Measurements from ENCODE around the gene ITIH2.
"Not testable (repeated sequence)": the region's sequence is repeated elsewhere in the genome, so short reads cannot be mapped to it uniquely, and the experiment has no call there.

Gene ITIH2

GRCh38 chr10:7693194-7693593, 9.9 kb upstream of the ITIH2 start:
- not testable (repeated sequence) for DNase-seq (ENCODE audit: low read depth in 2 of 2)

- no peak for DNase-seq (ENCODE audit: low read depth in 2 of 2)
These were observed 6.6 kb upstream of the ITIH2 start for GRCh38 chr10:7696545-7696944.

GRCh38 chr10:7697426-7697825, 5.7 kb upstream of the ITIH2 start:
- no peak for DNase-seq (ENCODE audit: low read depth in 2 of 2)

- no peak for DNase-seq (ENCODE audit: low read depth in 2 of 2)
These were observed 2.5 kb upstream of the ITIH2 start for GRCh38 chr10:7700577-7701125.

GRCh38 chr10:7701158-7701742, 1.9 kb upstream of the ITIH2 start:
- DNase-seq (ENCODE audit: low read depth in 2 of 2): no peak

GRCh38 chr10:7702288-7702812, 766 bp upstream of the ITIH2 start:
- DNase-seq (ENCODE audit: low read depth in 2 of 2): no peak

GRCh38 chr10:7704071-7705016, 1.2 kb downstream of the ITIH2 start:
- DNase-seq (ENCODE audit: low read depth in 2 of 2): no peak

- DNase-seq (ENCODE audit: low read depth in 2 of 2): no peak
These were observed 2.2 kb downstream of the ITIH2 start for GRCh38 chr10:7705341-7705740.

- DNase-seq (ENCODE audit: low read depth in 2 of 2): no peak
These were observed 3.5 kb downstream of the ITIH2 start for GRCh38 chr10:7706534-7707073.

GRCh38 chr10:7707102-7707501, 4.0 kb downstream of the ITIH2 start:
- DNase-seq (ENCODE audit: low read depth in 2 of 2): no peak

GRCh38 chr10:7707858-7708622, 4.9 kb downstream of the ITIH2 start:
- DNase-seq (ENCODE audit: low read depth in 2 of 2): no peak

- no peak for DNase-seq (ENCODE audit: low read depth in 2 of 2)
These were observed 5.7 kb downstream of the ITIH2 start for GRCh38 chr10:7708832-7709231.

- no peak for DNase-seq (ENCODE audit: low read depth in 2 of 2)
These were observed 7.3 kb downstream of the ITIH2 start for GRCh38 chr10:7710446-7710845.

- DNase-seq (ENCODE audit: low read depth in 2 of 2): not testable (repeated sequence)
These were observed 8.0 kb downstream of the ITIH2 start for GRCh38 chr10:7711075-7711474.

GRCh38 chr10:7715515-7715914, 12.4 kb downstream of the ITIH2 start:
- DNase-seq (ENCODE audit: low read depth in 2 of 2): no peak

GRCh38 chr10:7717767-7718166, 14.7 kb downstream of the ITIH2 start:
- DNase-seq (ENCODE audit: low read depth in 2 of 2): no peak

- no peak for DNase-seq (ENCODE audit: low read depth in 2 of 2)
These were observed 15.6 kb downstream of the ITIH2 start for GRCh38 chr10:7718685-7719084.

GRCh38 chr10:7720478-7720877, 17.4 kb downstream of the ITIH2 start:
- no peak for DNase-seq (ENCODE audit: low read depth in 2 of 2)

GRCh38 chr10:7722927-7723529, 19.9 kb downstream of the ITIH2 start:
- no peak for DNase-seq (ENCODE audit: low read depth in 2 of 2)

GRCh38 chr10:7734821-7735220, 31.7 kb downstream of the ITIH2 start:
- DNase-seq (ENCODE audit: low read depth in 2 of 2): no peak
